ENCODE data around the gene XKR3.

The XKR3 gene

DNA sequence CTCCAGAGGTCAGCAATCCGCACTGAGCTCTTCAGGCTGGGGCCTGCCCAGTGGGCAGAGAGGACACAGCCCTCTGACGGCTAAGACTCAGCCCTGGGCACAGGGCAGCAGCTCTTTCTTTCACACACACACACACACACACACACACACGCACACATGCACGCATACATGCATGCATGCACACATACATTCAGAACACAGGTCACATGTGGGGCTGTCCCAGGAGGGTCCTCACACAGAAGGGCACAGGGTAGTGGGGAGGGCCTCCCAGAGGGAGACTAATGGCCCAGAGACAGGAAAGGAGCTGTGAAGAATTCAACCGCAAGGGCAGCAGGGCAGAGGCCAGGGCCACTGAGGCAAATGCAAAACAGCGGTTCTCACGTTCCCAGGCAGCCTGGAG, 20.3 kb upstream of the XKR3 start:
- DNase-seq (ENCODE audit: low read depth), result no peak
- TF ChIP-seq, protein P1, sequence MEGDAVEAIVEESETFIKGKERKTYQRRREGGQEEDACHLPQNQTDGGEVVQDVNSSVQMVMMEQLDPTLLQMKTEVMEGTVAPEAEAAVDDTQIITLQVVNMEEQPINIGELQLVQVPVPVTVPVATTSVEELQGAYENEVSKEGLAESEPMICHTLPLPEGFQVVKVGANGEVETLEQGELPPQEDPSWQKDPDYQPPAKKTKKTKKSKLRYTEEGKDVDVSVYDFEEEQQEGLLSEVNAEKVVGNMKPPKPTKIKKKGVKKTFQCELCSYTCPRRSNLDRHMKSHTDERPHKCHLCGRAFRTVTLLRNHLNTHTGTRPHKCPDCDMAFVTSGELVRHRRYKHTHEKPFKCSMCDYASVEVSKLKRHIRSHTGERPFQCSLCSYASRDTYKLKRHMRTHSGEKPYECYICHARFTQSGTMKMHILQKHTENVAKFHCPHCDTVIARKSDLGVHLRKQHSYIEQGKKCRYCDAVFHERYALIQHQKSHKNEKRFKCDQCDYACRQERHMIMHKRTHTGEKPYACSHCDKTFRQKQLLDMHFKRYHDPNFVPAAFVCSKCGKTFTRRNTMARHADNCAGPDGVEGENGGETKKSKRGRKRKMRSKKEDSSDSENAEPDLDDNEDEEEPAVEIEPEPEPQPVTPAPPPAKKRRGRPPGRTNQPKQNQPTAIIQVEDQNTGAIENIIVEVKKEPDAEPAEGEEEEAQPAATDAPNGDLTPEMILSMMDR (IDR thresholded peaks at IDR 0.05; ENCODE audit: low read depth, low read length, missing control alignments), result no peak
- H3K4me3 ChIP-seq (ENCODE audit: low read depth, low read length), result no peak overlapping the region

DNA sequence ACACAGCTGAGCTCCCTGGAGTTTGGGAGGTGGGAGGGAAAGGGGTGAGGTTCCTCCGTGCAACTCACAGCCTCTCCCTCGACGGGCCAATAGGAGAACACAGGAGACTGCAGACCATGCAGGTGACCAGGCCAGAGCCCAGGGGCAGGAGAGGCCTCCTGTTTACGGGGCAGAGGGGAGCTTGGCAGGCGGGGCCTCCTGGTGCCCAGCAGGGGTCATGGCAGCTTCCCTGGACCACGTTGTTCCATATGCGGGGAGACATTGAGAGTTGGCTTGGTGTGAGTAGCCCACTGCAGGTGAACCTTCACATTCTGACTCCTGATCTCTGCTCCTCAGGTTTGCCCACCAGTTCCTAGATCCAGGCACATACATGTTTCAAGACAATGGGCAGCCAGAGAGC, 19.3 kb upstream of the XKR3 start:
- DNase-seq (ENCODE audit: low read depth), result no peak
- TF ChIP-seq, protein P1 (IDR thresholded peaks at IDR 0.05; ENCODE audit: low read depth, low read length, missing control alignments), result no peak
- no peak overlapping the region for H3K4me3 ChIP-seq (ENCODE audit: low read depth, low read length)

DNA sequence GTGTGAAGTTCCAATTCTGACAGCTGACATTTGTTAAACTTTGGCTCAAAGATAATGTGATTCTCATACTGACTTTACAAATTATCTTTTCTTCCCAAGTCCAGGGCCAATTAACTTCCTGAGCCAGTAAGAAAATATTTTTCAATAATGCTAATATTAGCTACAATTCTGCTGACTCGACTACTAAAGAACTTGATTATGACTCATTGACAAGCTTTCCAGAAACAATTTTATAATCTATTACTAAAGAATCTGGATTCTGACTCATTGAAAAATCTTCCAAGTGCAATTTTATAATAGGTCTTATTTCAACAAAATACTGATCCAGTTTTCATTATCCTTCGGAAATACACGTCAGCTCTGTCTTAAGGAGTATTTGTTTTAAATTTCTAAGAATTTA, 12.9 kb upstream of the XKR3 start:
- no peak overlapping the region for H3K4me3 ChIP-seq (ENCODE audit: low read depth, low read length)
- no peak for DNase-seq (ENCODE audit: low read depth)
- TF ChIP-seq, protein P1 (IDR thresholded peaks at IDR 0.05; ENCODE audit: low read depth, low read length, missing control alignments), result no peak

DNA sequence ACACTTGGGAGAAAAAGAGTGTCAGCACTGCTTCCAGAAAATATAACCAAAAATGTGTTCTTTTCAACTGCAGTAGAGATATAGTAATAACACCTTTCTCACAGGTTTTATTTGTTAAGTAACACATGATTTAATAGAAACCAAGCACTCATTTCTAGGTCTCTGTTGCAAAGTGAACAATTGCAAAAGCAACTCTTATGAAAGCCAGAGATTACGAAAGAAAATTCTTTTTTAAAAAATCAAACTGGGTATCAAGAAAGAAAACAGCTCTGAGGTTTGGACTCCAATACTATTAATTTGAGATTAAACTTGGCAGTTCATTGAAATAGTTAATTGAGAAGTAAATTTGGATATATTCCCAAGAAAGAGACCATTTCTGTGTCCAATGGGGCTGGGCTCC, 9.8 kb upstream of the XKR3 start:
- no peak overlapping the region for H3K4me3 ChIP-seq (ENCODE audit: low read depth, low read length)
- TF ChIP-seq, protein P1 (IDR thresholded peaks at IDR 0.05; ENCODE audit: low read depth, low read length, missing control alignments), result no peak
- no peak for DNase-seq (ENCODE audit: low read depth)

DNA sequence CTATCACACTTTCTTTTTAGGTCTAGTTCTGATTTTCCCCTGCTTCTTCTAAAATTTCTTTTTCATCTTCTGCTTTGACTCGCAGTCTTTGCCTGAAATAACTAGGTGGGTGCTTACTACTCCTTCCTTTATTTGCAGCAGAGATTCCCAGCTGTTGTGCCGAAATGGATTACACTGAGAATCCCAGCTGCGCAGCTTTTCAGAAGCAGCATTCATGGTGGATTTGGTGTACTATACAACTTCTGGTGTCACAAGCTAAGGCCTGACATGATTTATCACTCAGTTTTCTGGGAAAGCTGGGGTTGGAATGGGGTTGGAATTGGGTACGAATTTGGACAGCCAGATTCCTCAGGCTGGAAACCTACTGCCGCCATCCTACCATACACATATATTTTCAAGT, 6.0 kb upstream of the XKR3 start:
- H3K4me3 ChIP-seq (ENCODE audit: low read depth, low read length), result no peak overlapping the region
- no peak for DNase-seq (ENCODE audit: low read depth)
- TF ChIP-seq, protein P1 (IDR thresholded peaks at IDR 0.05; ENCODE audit: low read depth, low read length, missing control alignments), result no peak

DNA sequence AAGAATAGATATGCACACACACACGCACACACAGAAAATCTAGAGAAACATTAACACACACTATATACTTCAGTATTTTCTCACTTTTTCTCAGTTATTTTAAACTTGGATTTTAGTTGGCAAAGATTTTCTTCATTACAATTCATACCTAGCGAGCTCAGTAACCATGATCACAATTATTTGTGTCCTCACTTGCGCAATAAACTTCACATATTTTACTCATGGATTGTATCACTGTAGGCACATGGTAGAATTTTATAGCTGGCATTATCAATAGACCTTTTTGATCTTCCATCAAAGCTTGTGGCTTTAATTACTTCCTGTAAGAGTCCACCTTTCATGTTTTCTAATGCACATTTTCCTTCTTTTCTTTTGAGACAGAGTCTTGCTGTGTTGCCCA, 4.8 kb upstream of the XKR3 start:
- H3K4me3 ChIP-seq (ENCODE audit: low read depth, low read length), result no peak overlapping the region
- TF ChIP-seq, protein P1 (IDR thresholded peaks at IDR 0.05; ENCODE audit: low read depth, low read length, missing control alignments), result no peak
- no peak for DNase-seq (ENCODE audit: low read depth)

DNA sequence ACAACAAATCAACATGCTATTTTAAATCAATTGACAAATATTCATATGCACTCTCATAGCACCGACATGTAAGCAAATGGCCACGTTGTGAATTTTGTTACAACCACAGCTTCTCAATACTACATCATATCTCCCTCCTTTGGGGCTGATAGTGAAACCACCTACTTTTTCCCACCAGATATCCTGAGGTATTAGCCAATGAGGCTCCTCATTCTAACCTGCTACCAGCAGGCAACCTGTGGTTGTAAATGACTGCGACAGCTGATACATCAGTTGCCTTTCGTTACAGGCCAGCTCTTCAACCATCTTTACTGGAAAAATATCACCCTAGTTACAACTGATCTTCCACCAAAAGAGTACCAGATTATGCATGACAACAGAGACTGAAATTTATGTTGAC, 3.7 kb upstream of the XKR3 start:
- no peak overlapping the region for H3K4me3 ChIP-seq (ENCODE audit: low read depth, low read length)
- no peak for DNase-seq (ENCODE audit: low read depth)
- TF ChIP-seq, protein P1 (IDR thresholded peaks at IDR 0.05; ENCODE audit: low read depth, low read length, missing control alignments), result no peak

All from GM12864 (cell line).